Measurements from ENCODE around the gene KCND3.

Gene KCND3

GRCh38 chr1:111903148-111903870 is 86.2 kb downstream of the KCND3 start:
- H3K4me1 ChIP-seq (ENCODE audit: control extremely low read depth in 1 of 4, control insufficient read depth in 4 of 4, insufficient read depth in 4 of 4, low read length in 3 of 4), result no peaks in the 10 kb centered on the region
- peaks cover 0 to 24% (median 12%) of the 10 kb centered on the region in 5 experiments for H3K27me3 ChIP-seq (replicated peaks in 2 of 5; ENCODE audit: control insufficient read depth in 4 of 5, insufficient read depth in 5 of 5, low read length in 4 of 5)
- no peaks in the 10 kb centered on the region for H3K9me3 ChIP-seq (ENCODE audit: control extremely low read depth in 1 of 5, control insufficient read depth in 4 of 5, insufficient read depth in 2 of 5, low read depth in 1 of 5, low read length in 4 of 5)
- DNase-seq, result no peak
- whole genome bisulfite sequencing (ENCODE audit: insufficient coverage), result 74% methylated on average over 3 of the region's 4 CpGs
- H3K36me3 ChIP-seq (ENCODE audit: control insufficient read depth in 4 of 4, insufficient read depth in 4 of 4, low read length in 3 of 4), result no peaks in the 10 kb centered on the region
- H3K4me3 ChIP-seq (ENCODE audit: control insufficient read depth in 1 of 7, extremely low read depth in 1 of 7, insufficient read depth in 4 of 7, low read depth in 2 of 7, low read length in 6 of 7), result no peak overlapping the region
- no peak overlapping the region for H3K27ac ChIP-seq (ENCODE audit: insufficient read depth in 1 of 2, low read depth in 1 of 2, low read length in 2 of 2, poor library complexity in 1 of 2, severe bottlenecking in 2 of 2)
- POLR2A ChIA-PET, result no interaction called here
- CTCF ChIA-PET, result no interaction called here

- 65% methylated on average over 12 of the region's 16 CpGs for WGBS (ENCODE audit: insufficient coverage)
- Histone ChIP-seq H3K36me3 (ENCODE audit: control insufficient read depth in 4 of 4, insufficient read depth in 4 of 4, low read length in 3 of 4) (no peaks in the 10 kb centered on the region), H3K9me3 (ENCODE audit: control extremely low read depth in 1 of 5, control insufficient read depth in 4 of 5, insufficient read depth in 2 of 5, low read depth in 1 of 5, low read length in 4 of 5) (no peaks in the 10 kb centered on the region), H3K27me3 (replicated peaks in 2 of 5; ENCODE audit: control insufficient read depth in 4 of 5, insufficient read depth in 5 of 5, low read length in 4 of 5) (peaks cover 2 to 27% (median 8%) of the 10 kb centered on the region in 5 experiments), H3K4me3 (ENCODE audit: control insufficient read depth in 1 of 7, extremely low read depth in 1 of 7, insufficient read depth in 4 of 7, low read depth in 2 of 7, low read length in 6 of 7) (no peak overlapping the region), H3K27ac (ENCODE audit: insufficient read depth in 1 of 2, low read depth in 1 of 2, low read length in 2 of 2, poor library complexity in 1 of 2, severe bottlenecking in 2 of 2) (no peak overlapping the region), H3K4me1 (ENCODE audit: control extremely low read depth in 1 of 4, control insufficient read depth in 4 of 4, insufficient read depth in 4 of 4, low read length in 3 of 4) (peaks cover 0 to 4% (median 1%) of the 10 kb centered on the region in 4 experiments)
- CTCF ChIA-PET, result no interaction called here
- POLR2A ChIA-PET, result no interaction called here
- peak in 1 of 3 donors; percentile 2 for DNase-seq
Observed at GRCh38 chr1:111895469-111895868, 94.0 kb downstream of the KCND3 start.

- Histone ChIP-seq H3K4me3 (ENCODE audit: control insufficient read depth in 1 of 7, extremely low read depth in 1 of 7, insufficient read depth in 4 of 7, low read depth in 2 of 7, low read length in 6 of 7) (no peak overlapping the region), H3K9me3 (ENCODE audit: control extremely low read depth in 1 of 5, control insufficient read depth in 4 of 5, insufficient read depth in 2 of 5, low read depth in 1 of 5, low read length in 4 of 5) (no peaks in the 10 kb centered on the region), H3K27me3 (replicated peaks in 2 of 5; ENCODE audit: control insufficient read depth in 4 of 5, insufficient read depth in 5 of 5, low read length in 4 of 5) (peaks cover 2 to 31% (median 7%) of the 10 kb centered on the region in 5 experiments), H3K36me3 (ENCODE audit: control insufficient read depth in 4 of 4, insufficient read depth in 4 of 4, low read length in 3 of 4) (no peaks in the 10 kb centered on the region), H3K4me1 (ENCODE audit: control extremely low read depth in 1 of 4, control insufficient read depth in 4 of 4, insufficient read depth in 4 of 4, low read length in 3 of 4) (peaks cover 0 to 4% (median 1%) of the 10 kb centered on the region in 4 experiments), H3K27ac (ENCODE audit: insufficient read depth in 1 of 2, low read depth in 1 of 2, low read length in 2 of 2, poor library complexity in 1 of 2, severe bottlenecking in 2 of 2) (no peak overlapping the region)
- POLR2A ChIA-PET, result no interaction called here
- CTCF ChIA-PET, result no interaction called here
- WGBS (ENCODE audit: insufficient coverage), result 33% methylated on average over 2 of the region's 2 CpGs
- DNase-seq, result no peak
Observed at GRCh38 chr1:111895017-111895416, 94.5 kb downstream of the KCND3 start.

GRCh38 chr1:111894497-111894896 is 95.0 kb downstream of the KCND3 start:
- no peak overlapping the region for H3K27ac ChIP-seq (ENCODE audit: insufficient read depth in 1 of 2, low read depth in 1 of 2, low read length in 2 of 2, poor library complexity in 1 of 2, severe bottlenecking in 2 of 2)
- 100% methylated on average over 4 of the region's 6 CpGs for WGBS (ENCODE audit: insufficient coverage)
- ChIA-PET POLR2A (no interaction called here), CTCF (no interaction called here)
- DNase-seq, result no peak
- peaks cover 2 to 35% (median 7%) of the 10 kb centered on the region in 5 experiments for H3K27me3 ChIP-seq (replicated peaks in 2 of 5; ENCODE audit: control insufficient read depth in 4 of 5, insufficient read depth in 5 of 5, low read length in 4 of 5)
- H3K36me3 ChIP-seq (ENCODE audit: control insufficient read depth in 4 of 4, insufficient read depth in 4 of 4, low read length in 3 of 4), result no peaks in the 10 kb centered on the region
- no peak overlapping the region for H3K4me3 ChIP-seq (ENCODE audit: control insufficient read depth in 1 of 7, extremely low read depth in 1 of 7, insufficient read depth in 4 of 7, low read depth in 2 of 7, low read length in 6 of 7)
- peaks cover 0 to 4% (median 1%) of the 10 kb centered on the region in 4 experiments for H3K4me1 ChIP-seq (ENCODE audit: control extremely low read depth in 1 of 4, control insufficient read depth in 4 of 4, insufficient read depth in 4 of 4, low read length in 3 of 4)
- no peaks in the 10 kb centered on the region for H3K9me3 ChIP-seq (ENCODE audit: control extremely low read depth in 1 of 5, control insufficient read depth in 4 of 5, insufficient read depth in 2 of 5, low read depth in 1 of 5, low read length in 4 of 5)

- DNase-seq, result no peak
- H3K36me3 ChIP-seq (ENCODE audit: control insufficient read depth in 4 of 4, insufficient read depth in 4 of 4, low read length in 3 of 4), result no peaks in the 10 kb centered on the region
- no peak overlapping the region for H3K27ac ChIP-seq (ENCODE audit: insufficient read depth in 1 of 2, low read depth in 1 of 2, low read length in 2 of 2, poor library complexity in 1 of 2, severe bottlenecking in 2 of 2)
- peaks cover 0 to 4% (median 0%) of the 10 kb centered on the region in 4 experiments for H3K4me1 ChIP-seq (ENCODE audit: control extremely low read depth in 1 of 4, control insufficient read depth in 4 of 4, insufficient read depth in 4 of 4, low read length in 3 of 4)
- CTCF ChIA-PET, result no interaction called here
- no peaks in the 10 kb centered on the region for H3K9me3 ChIP-seq (ENCODE audit: control extremely low read depth in 1 of 5, control insufficient read depth in 4 of 5, insufficient read depth in 2 of 5, low read depth in 1 of 5, low read length in 4 of 5)
- POLR2A ChIA-PET, result no interaction called here
- 100% methylated on average over 1 of the region's 3 CpGs for WGBS (ENCODE audit: insufficient coverage)
- H3K4me3 ChIP-seq (ENCODE audit: control insufficient read depth in 1 of 7, extremely low read depth in 1 of 7, insufficient read depth in 4 of 7, low read depth in 2 of 7, low read length in 6 of 7), result no peak overlapping the region
- H3K27me3 ChIP-seq (replicated peaks in 2 of 5; ENCODE audit: control insufficient read depth in 4 of 5, insufficient read depth in 5 of 5, low read length in 4 of 5), result peaks cover 2 to 45% (median 10%) of the 10 kb centered on the region in 5 experiments
Observed at GRCh38 chr1:111891566-111891965, 97.9 kb downstream of the KCND3 start.

- peaks cover 2 to 38% (median 10%) of the 10 kb centered on the region in 5 experiments for H3K27me3 ChIP-seq (replicated peaks in 2 of 5; ENCODE audit: control insufficient read depth in 4 of 5, insufficient read depth in 5 of 5, low read length in 4 of 5)
- no peak for DNase-seq
- no peaks in the 10 kb centered on the region for H3K4me1 ChIP-seq (ENCODE audit: control extremely low read depth in 1 of 4, control insufficient read depth in 4 of 4, insufficient read depth in 4 of 4, low read length in 3 of 4)
- H3K9me3 ChIP-seq (ENCODE audit: control extremely low read depth in 1 of 5, control insufficient read depth in 4 of 5, insufficient read depth in 2 of 5, low read depth in 1 of 5, low read length in 4 of 5), result no peaks in the 10 kb centered on the region
- no peak overlapping the region for H3K27ac ChIP-seq (ENCODE audit: insufficient read depth in 1 of 2, low read depth in 1 of 2, low read length in 2 of 2, poor library complexity in 1 of 2, severe bottlenecking in 2 of 2)
- H3K36me3 ChIP-seq (ENCODE audit: control insufficient read depth in 4 of 4, insufficient read depth in 4 of 4, low read length in 3 of 4), result no peaks in the 10 kb centered on the region
- ChIA-PET CTCF (no interaction called here), POLR2A (no interaction called here)
- 57% methylated on average over 4 of the region's 8 CpGs for WGBS (ENCODE audit: insufficient coverage)
- H3K4me3 ChIP-seq (ENCODE audit: control insufficient read depth in 1 of 7, extremely low read depth in 1 of 7, insufficient read depth in 4 of 7, low read depth in 2 of 7, low read length in 6 of 7), result no peak overlapping the region
Observed at GRCh38 chr1:111888740-111889376, 100.6 kb downstream of the KCND3 start.

GRCh38 chr1:111887875-111888274 is 101.6 kb downstream of the KCND3 start:
- ChIA-PET POLR2A (no interaction called here), CTCF (no interaction called here)
- no peaks in the 10 kb centered on the region for H3K4me1 ChIP-seq (ENCODE audit: control extremely low read depth in 1 of 4, control insufficient read depth in 4 of 4, insufficient read depth in 4 of 4, low read length in 3 of 4)
- 100% methylated on average over 1 of the region's 1 CpG for WGBS (ENCODE audit: insufficient coverage)
- H3K9me3 ChIP-seq (ENCODE audit: control extremely low read depth in 1 of 5, control insufficient read depth in 4 of 5, insufficient read depth in 2 of 5, low read depth in 1 of 5, low read length in 4 of 5), result no peaks in the 10 kb centered on the region
- no peak overlapping the region for H3K27ac ChIP-seq (ENCODE audit: insufficient read depth in 1 of 2, low read depth in 1 of 2, low read length in 2 of 2, poor library complexity in 1 of 2, severe bottlenecking in 2 of 2)
- H3K36me3 ChIP-seq (ENCODE audit: control insufficient read depth in 4 of 4, insufficient read depth in 4 of 4, low read length in 3 of 4), result no peaks in the 10 kb centered on the region
- peaks cover 2 to 33% (median 8%) of the 10 kb centered on the region in 5 experiments for H3K27me3 ChIP-seq (replicated peaks in 2 of 5; ENCODE audit: control insufficient read depth in 4 of 5, insufficient read depth in 5 of 5, low read length in 4 of 5)
- no peak overlapping the region for H3K4me3 ChIP-seq (ENCODE audit: control insufficient read depth in 1 of 7, extremely low read depth in 1 of 7, insufficient read depth in 4 of 7, low read depth in 2 of 7, low read length in 6 of 7)
- DNase-seq, result no peak

All from common myeloid progenitor, CD34-positive (primary cell).